ENCODE results near the gene KMT2E.
A peak's percentile ranks its signal among the peaks of the same experiment; 100 is the strongest.
"Not testable (repeated sequence)": the region's sequence is repeated elsewhere in the genome, so short reads cannot be mapped to it uniquely, and the experiment has no call there.

The KMT2E gene

GRCh38 chr7:105011141-105011830, 2.7 kb upstream of the KMT2E start:
- no peak for DNase-seq

GRCh38 chr7:105011831-105012502, 2.0 kb upstream of the KMT2E start:
- no peak for DNase-seq

- DNase-seq = peak; percentile 99
These were observed 1.3 kb upstream of the KMT2E start for GRCh38 chr7:105012503-105013220.

GRCh38 chr7:105013221-105013815, 687 bp upstream of the KMT2E start:
- peak; percentile 96 for DNase-seq

GRCh38 chr7:105014693-105015389, 836 bp downstream of the KMT2E start:
- DNase-seq = peak; percentile 55

GRCh38 chr7:105015390-105015965, 1.5 kb downstream of the KMT2E start:
- DNase-seq = peak; percentile 42

GRCh38 chr7:105016068-105016708, 2.2 kb downstream of the KMT2E start:
- DNase-seq = no peak

- no peak for DNase-seq
These were observed 3.0 kb downstream of the KMT2E start for GRCh38 chr7:105016709-105017656.

- no peak for DNase-seq
These were observed 3.8 kb downstream of the KMT2E start for GRCh38 chr7:105017657-105018365.

- DNase-seq = no peak
These were observed 5.3 kb downstream of the KMT2E start for GRCh38 chr7:105019269-105019668.

GRCh38 chr7:105020926-105021325, 6.9 kb downstream of the KMT2E start:
- peak; percentile 70 for DNase-seq

- no peak for DNase-seq
These were observed 7.3 kb downstream of the KMT2E start for GRCh38 chr7:105021352-105021751.

GRCh38 chr7:105021967-105022366, 8.0 kb downstream of the KMT2E start:
- DNase-seq = no peak

GRCh38 chr7:105022458-105022857, 8.5 kb downstream of the KMT2E start:
- no peak for DNase-seq

- no peak for DNase-seq
These were observed 10.7 kb downstream of the KMT2E start for GRCh38 chr7:105024734-105025133.

- no peak for DNase-seq
These were observed 12.7 kb downstream of the KMT2E start for GRCh38 chr7:105026750-105027149.

- DNase-seq = no peak
These were observed 13.3 kb downstream of the KMT2E start for GRCh38 chr7:105027176-105027853.

GRCh38 chr7:105028004-105028403, 14.0 kb downstream of the KMT2E start:
- DNase-seq = no peak

GRCh38 chr7:105028941-105029340, 14.9 kb downstream of the KMT2E start:
- not testable (repeated sequence) for DNase-seq

GRCh38 chr7:105030447-105030846, 16.4 kb downstream of the KMT2E start:
- DNase-seq = no peak
